22Rv1 (cell line): ENCODE data around the gene KPNA2.
"Not testable (repeated sequence)": the region's sequence is repeated elsewhere in the genome, so short reads cannot be mapped to it uniquely, and the experiment has no call there.

Experiments used
- H3K27ac ChIP-seq: fragments of 450-650 bp; 2 replicates; pipeline ENCODE4 v1.5.1; 2017
- CTCF ChIP-seq: fragments of 450-650 bp; IDR thresholded peaks from 2 replicates; pipeline ENCODE4 v1.5.1; 2017; ENCODE audit warnings: mild to moderate bottlenecking
- ZFX ChIP-seq: fragments of 450-650 bp; IDR thresholded peaks from 2 replicates; pipeline ENCODE4 v1.6.1; 2017; ENCODE audit warnings: antibody characterized with exemption, borderline replicate concordance

KPNA2 gene

GRCh38 chr17:68053231-68054013, 17.9 kb downstream of the KPNA2 start:
- no peak overlapping the region for H3K27ac ChIP-seq
- TF ChIP-seq CTCF (no peak), ZFX (no peak)

- H3K27ac ChIP-seq, result no peak overlapping the region
- TF ChIP-seq CTCF (no peak), ZFX (no peak)
Measured at GRCh38 chr17:68054296-68054900, 18.9 kb downstream of the KPNA2 start.

DNA sequence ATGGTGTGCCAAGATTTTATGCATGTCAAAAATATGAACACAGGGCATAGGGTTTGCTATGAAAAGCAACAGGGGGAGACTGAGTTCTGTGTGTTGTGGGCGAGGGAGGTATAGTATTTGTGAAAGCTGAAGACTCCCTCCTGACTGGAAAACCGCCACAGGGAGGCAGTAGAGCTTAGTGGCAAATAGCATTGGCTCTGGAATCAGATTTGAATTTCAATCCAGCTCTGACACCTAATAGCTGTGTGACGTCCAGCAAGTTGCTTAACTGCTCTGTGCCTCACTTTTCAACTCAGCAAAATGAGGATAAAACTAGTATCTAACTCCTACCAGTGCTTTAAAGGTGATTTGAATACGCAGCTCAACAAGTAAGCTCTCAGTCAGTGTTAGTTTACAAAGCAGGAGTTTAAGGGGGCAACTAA, 22.0 kb downstream of the KPNA2 start:
- H3K27ac ChIP-seq, result no peak overlapping the region
- TF ChIP-seq CTCF (peak; percentile 52), ZFX (no peak)

GRCh38 chr17:68060336-68060735, 24.8 kb downstream of the KPNA2 start:
- no peak overlapping the region for H3K27ac ChIP-seq
- no peak for TF ChIP-seq ZFX
- TF ChIP-seq CTCF, result no peak

GRCh38 chr17:68061512-68062313, 26.2 kb downstream of the KPNA2 start:
- TF ChIP-seq ZFX (no peak), CTCF (no peak)
- H3K27ac ChIP-seq, result no peak overlapping the region

DNA sequence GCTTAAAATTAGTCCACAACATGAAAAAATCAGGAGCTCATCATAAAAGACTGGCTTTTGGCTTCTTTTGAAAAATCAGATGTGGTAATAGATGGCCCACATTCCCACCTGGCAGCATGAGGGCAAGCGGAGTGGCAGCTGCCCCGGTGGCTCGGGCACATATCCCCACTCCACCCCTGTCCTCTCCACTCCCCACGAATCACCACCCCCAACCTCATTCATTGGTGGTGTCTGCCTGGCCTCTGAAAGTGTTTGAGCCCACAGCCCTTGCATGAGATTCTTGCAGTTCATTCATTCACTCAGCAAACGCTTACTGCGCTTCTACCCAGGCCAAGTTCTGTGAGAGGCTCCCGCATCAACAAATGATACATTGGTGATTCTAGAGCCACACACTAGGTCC, 29.8 kb downstream of the KPNA2 start:
- not testable (repeated sequence) for H3K27ac ChIP-seq

GRCh38 chr17:68068512-68068911, 33.0 kb downstream of the KPNA2 start:
- not testable (repeated sequence) for H3K27ac ChIP-seq

DNA sequence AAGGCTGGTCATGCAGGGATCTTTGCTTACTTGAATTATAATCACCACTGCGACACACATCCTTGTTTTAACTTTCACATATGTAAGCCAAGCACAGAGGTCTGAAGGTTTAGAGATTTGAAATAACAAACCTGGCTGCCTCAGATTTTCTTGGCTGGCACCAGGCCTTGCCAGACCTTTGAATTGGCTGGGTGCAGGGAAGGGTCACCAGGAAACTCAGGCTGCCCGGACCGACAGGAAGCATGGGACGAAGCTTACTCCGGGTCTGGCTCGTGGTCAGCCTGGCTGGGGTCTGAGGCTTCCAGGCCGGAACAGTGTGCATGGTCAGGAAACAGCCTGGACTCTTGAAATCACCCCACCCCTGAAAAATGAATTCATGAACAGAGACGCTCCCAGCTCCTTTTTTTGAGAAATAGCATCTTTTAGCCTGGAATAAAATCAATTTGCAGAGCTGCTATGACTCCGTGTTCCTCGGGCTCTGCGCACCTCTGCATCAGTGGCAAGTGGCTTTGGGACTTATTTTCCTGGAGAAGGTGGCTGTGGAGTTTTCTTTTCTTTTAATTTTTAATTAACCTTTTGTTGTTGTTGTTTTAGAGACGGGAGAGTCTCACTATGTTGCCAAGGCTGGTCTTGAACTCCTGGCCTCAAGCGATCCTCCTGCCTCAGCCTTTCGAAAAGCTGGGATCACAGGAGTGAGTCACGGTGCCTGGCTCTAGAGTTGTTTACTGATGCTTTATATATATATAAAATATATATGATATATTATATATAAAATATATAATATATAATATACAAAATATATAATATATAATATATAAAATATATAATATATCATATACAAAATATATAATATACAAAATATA, 35.3 kb downstream of the KPNA2 start:
- not testable (repeated sequence) for H3K27ac ChIP-seq
